ENCODE results near the gene PHLDA3.

PHLDA3 gene

DNA sequence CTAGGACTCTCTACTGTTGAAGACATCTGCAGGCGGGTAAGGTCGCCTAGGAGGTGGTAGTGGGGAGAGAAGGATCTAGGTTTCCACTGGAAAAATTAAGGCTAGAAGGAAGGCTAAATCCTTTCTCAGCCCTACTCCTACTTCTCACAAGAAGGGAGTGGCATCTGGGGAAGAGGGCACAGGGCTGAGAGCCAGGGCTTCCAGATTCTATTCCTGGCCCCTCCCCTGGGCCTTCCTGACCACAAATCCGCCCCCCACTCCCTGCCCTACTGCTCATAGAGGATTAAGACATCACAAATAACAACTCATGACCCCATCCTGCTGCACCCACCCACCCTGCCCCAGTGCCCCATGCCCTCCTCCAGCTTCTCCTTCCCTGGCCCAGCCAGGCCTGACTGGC, 2.5 kb downstream of the PHLDA3 start:
- peak overlapping the region; percentile 74 for H3K4me3 ChIP-seq (ENCODE audit: low read depth, low read length)
- in situ Hi-C loops (cut with HindIII; ENCODE audit: low sequenced_read_pairs): no loop called here
- DNase-seq (ENCODE audit: low read depth, low spot score): no peak
- TF ChIP-seq, protein P1, sequence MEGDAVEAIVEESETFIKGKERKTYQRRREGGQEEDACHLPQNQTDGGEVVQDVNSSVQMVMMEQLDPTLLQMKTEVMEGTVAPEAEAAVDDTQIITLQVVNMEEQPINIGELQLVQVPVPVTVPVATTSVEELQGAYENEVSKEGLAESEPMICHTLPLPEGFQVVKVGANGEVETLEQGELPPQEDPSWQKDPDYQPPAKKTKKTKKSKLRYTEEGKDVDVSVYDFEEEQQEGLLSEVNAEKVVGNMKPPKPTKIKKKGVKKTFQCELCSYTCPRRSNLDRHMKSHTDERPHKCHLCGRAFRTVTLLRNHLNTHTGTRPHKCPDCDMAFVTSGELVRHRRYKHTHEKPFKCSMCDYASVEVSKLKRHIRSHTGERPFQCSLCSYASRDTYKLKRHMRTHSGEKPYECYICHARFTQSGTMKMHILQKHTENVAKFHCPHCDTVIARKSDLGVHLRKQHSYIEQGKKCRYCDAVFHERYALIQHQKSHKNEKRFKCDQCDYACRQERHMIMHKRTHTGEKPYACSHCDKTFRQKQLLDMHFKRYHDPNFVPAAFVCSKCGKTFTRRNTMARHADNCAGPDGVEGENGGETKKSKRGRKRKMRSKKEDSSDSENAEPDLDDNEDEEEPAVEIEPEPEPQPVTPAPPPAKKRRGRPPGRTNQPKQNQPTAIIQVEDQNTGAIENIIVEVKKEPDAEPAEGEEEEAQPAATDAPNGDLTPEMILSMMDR (IDR thresholded peaks at IDR 0.05; ENCODE audit: low read depth, low read length): no peak

DNA sequence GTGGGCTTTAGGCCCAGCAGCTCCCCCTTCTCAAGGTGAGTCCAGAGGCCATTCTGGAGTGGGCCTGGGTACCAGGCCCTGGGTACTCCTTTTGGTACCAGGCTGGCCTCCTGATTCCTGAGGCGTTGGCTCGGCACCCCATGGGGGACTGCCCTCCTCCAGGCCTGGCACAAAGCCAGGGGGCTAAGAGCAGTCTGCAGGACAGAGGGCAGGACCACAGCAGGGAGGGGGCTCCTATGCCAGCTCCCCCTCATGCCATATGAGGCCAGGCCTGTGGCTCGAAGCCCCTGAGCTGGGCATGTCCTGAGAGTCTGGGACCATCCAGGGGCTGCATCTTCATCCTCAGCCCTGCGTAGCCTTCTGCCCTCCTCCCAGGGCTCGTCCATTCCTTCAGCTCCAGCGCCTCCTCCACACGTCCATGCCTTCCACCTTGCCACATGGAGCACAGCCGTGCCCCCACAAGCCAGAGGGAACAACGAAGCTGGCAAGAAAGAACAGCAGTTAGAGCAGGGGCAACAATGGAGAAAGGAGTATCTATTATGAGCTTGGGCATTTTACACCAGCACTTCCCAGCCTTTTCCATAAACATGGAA, 3.2 kb downstream of the PHLDA3 start:
- H3K4me3 ChIP-seq (ENCODE audit: low read depth, low read length): peak overlapping the region; percentile 74
- in situ Hi-C loops (cut with HindIII; ENCODE audit: low sequenced_read_pairs): no loop called here
- TF ChIP-seq, protein P1 (IDR thresholded peaks at IDR 0.05; ENCODE audit: low read depth, low read length): no peak
- no peak for DNase-seq (ENCODE audit: low read depth, low spot score)

GRCh38 chr1:201463071-201463552, 5.9 kb downstream of the PHLDA3 start:
- TF ChIP-seq, protein P1 (IDR thresholded peaks at IDR 0.05; ENCODE audit: low read depth, low read length): peak; percentile 40
- no peak for DNase-seq (ENCODE audit: low read depth, low spot score)
- no peak overlapping the region for H3K4me3 ChIP-seq (ENCODE audit: low read depth, low read length)
- in situ Hi-C loops (cut with HindIII; ENCODE audit: low sequenced_read_pairs): no loop called here

DNA sequence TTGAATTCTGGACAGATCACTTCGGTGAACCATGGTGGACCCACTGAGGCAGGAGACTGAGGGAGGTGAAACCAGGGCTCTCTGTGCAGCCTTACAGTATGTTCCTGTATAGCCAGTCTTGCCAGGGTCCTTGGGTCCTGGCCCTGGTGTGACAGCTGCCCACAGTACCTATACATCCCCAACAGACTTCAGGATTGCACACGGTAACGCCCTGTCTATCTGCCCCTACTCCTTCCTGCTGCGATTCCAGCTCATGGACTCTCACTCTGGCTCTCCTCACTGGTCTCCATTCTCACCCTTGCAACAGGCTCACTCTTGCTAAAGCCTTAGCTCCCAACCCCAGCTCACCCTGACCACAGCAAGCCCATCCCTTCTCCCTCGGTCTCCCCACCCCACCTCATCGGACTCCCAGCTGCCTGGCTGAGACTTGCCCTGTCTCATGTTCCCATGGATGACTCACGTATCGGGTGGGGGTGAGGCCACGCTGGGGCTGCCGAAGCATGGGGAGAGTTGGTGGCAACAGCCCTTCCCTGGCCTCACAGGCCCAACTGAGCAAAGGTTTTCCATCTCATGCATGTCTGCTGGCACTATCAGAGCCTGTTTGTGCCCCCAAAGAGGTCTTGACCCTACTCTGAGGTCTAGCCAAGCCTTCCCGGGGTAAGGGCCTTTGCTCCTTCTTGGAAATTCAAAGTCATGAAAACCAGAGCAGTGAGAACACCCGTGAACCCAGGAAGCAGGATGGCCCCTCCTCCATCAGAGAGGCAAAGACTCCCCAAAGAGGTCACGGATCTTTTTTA, 7.1 kb downstream of the PHLDA3 start:
- in situ Hi-C loops (cut with HindIII; ENCODE audit: low sequenced_read_pairs): no loop called here
- H3K4me3 ChIP-seq (ENCODE audit: low read depth, low read length): no peak overlapping the region
- DNase-seq (ENCODE audit: low read depth, low spot score): peak; percentile 98
- TF ChIP-seq, protein P1 (IDR thresholded peaks at IDR 0.05; ENCODE audit: low read depth, low read length): no peak

DNA sequence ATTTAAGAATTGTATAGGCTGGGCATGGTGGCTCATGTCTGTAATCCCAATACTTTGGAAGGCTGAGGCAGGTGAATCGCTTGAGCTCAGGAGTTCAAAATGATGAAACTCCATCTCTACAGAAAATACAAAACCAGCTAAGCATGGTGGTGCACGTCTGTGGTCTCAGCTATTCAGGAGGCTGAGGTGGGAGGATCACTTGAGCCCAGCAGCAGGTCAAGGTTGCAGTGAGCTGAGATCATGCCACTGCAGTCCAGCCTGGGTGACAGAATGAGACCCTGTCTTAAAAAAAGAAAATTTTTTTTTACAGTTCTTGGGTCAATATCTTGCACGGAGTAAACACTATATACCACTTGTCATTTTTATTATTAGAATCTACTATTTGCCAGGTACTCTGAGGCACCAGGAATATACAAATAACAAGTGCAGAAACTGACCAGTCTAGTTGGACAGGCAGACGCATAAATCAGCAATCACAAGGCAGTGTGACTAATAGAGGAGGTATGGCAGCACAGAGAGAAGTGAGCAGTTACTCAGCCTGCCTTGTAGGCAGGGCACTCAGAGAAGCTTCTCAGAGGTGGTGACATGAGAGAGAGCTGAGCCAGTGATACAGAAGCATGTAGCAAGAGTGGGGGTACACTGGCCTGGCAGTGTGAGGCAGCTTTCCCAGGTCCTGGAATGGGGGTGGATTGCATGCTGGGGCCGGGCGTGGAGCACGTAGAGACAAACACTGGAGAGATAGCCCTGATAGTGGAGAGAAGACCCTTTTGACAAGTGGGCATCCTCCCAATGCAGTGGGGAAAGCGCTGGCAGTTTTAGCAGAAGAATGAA, 8.0 kb downstream of the PHLDA3 start:
- TF ChIP-seq, protein P1 (IDR thresholded peaks at IDR 0.05; ENCODE audit: low read depth, low read length): no peak
- no peak overlapping the region for H3K4me3 ChIP-seq (ENCODE audit: low read depth, low read length)
- DNase-seq (ENCODE audit: low read depth, low spot score): peak; percentile 94
- in situ Hi-C loops (cut with HindIII; ENCODE audit: low sequenced_read_pairs): no loop called here

DNA sequence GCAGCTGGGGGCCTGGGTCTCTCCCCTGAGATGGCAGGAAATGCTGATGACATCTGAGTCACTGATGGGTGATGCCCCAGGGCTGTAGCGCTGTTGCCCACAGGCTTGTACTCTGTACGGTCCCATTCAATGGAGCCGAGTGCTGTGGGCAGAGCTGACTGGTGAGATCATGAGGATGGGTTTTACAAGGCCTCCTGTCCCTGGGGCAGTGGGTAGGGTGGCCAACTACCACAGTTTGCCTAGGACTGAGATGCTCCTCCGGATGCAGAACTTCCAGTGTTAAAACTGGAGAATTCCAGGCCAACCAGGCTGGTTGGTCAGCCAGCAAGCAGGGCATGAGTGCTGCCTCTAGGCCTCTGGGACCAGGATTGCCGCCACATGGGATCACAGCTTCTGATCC, 9.2 kb downstream of the PHLDA3 start:
- in situ Hi-C loops (cut with HindIII; ENCODE audit: low sequenced_read_pairs): no loop called here
- no peak for DNase-seq (ENCODE audit: low read depth, low spot score)
- TF ChIP-seq, protein P1 (IDR thresholded peaks at IDR 0.05; ENCODE audit: low read depth, low read length): no peak
- H3K4me3 ChIP-seq (ENCODE audit: low read depth, low read length): no peak overlapping the region

Data from astrocyte of the spinal cord (primary cell).